Stimulated activated CD8-positive, alpha-beta memory T cell treated with anti-CD3 and anti-CD28 coated beads, Interleukin-2, amount 100 ng/mL, for 1 hour (primary cell): ENCODE results near the gene RTKN.
"Not testable (repeated sequence)": the region's sequence is repeated elsewhere in the genome, so short reads cannot be mapped to it uniquely, and the experiment has no call there.

ENCODE experiments used
- DNase-seq, 2 donors: peaks; one replicate each; pipeline ENCODE4 v3.0.0-alpha.2; 2020; ENCODE audit warnings: low read depth in 2 of 2

Gene RTKN

GRCh38 chr2:74439373-74439772 lies 2.4 kb downstream of the RTKN start:
- no peak for DNase-seq

GRCh38 chr2:74438248-74438647 lies 3.5 kb downstream of the RTKN start:
- no peak for DNase-seq

GRCh38 chr2:74436848-74437695 lies 4.7 kb downstream of the RTKN start:
- DNase-seq: no peak

- no peak for DNase-seq
Measured at GRCh38 chr2:74436111-74436805, 5.5 kb downstream of the RTKN start.

- no peak for DNase-seq
Measured at GRCh38 chr2:74430502-74430901, 11.2 kb downstream of the RTKN start.

- DNase-seq: no peak
Measured at GRCh38 chr2:74429487-74430451, 12.0 kb downstream of the RTKN start.

GRCh38 chr2:74428675-74429074 lies 13.1 kb downstream of the RTKN start:
- no peak for DNase-seq

GRCh38 chr2:74427551-74427950 lies 14.2 kb downstream of the RTKN start:
- no peak for DNase-seq

- no peak for DNase-seq
Measured at GRCh38 chr2:74426181-74426758, 15.5 kb downstream of the RTKN start.

- no peak for DNase-seq
Measured at GRCh38 chr2:74425523-74425922, 16.2 kb downstream of the RTKN start.

- no peak for DNase-seq
Measured at GRCh38 chr2:74424995-74425406, 16.7 kb downstream of the RTKN start.

GRCh38 chr2:74424139-74424992 lies 17.4 kb downstream of the RTKN start:
- no peak for DNase-seq

GRCh38 chr2:74423231-74424095 lies 18.3 kb downstream of the RTKN start:
- DNase-seq: no peak

GRCh38 chr2:74421221-74421870 lies 20.4 kb downstream of the RTKN start, which contains the start of the genes C2orf81 and WDR54:
Gene C2orf81 (minus strand): TSS chr2:74421619. CDS start chr2:74421560, 59 bp downstream.
Gene WDR54 (plus strand): TSS chr2:74421730. CDS start chr2:74422154, 424 bp downstream.
- peak; percentile 89 to 91 for DNase-seq

GRCh38 chr2:74420443-74421103 lies 21.2 kb downstream of the RTKN start:
- not testable (repeated sequence) for DNase-seq

GRCh38 chr2:74420006-74420405 lies 21.7 kb downstream of the RTKN start:
- DNase-seq: no peak

GRCh38 chr2:74419345-74419744 lies 22.4 kb downstream of the RTKN start:
- DNase-seq: no peak

GRCh38 chr2:74418312-74418711 lies 23.4 kb downstream of the RTKN start:
- no peak for DNase-seq
